ENCODE results near the gene TRMT61B. TPM values are rescaled to one million over a fixed set of nuclear protein-coding genes. Genes with fewer than 3 reads are reported as not detected.

The TRMT61B gene
- total and polyA plus RNA-seq, 2 of the 13 experiments (the other 11 are each of a cell fraction or from before 2014, with no cell fraction given) = 19.7 to 23.5 TPM

- TF ChIP-seq ZNF468 (CRISPR knock-in tag; IDR thresholded peaks at IDR 0.05) (0 out of 2 replicates have a peak, but pooled peaks have one; percentile 76), ZFP41 (CRISPR knock-in tag; IDR thresholded peaks at IDR 0.05; ENCODE audit: borderline replicate concordance) (peak; percentile 78; the same call in 1 of the 2 replicates), ZNF576 (CRISPR knock-in tag; IDR thresholded peaks at IDR 0.05) (peak; percentile 82; the same call in 1 of the 2 replicates), MAF1 (CRISPR knock-in tag; IDR thresholded peaks at IDR 0.05; ENCODE audit: borderline replicate concordance) (peak; percentile 97; the same call in 1 of the 2 replicates), ETV6 (CRISPR knock-in tag; conservative IDR thresholded peaks at IDR 0.05) (peak; percentile 95; the same call in 1 of the 2 replicates), NRL (CRISPR knock-in tag; IDR thresholded peaks at IDR 0.05; ENCODE audit: borderline replicate concordance) (peak; percentile 58; the same call in 1 of the 2 replicates), PAWR (CRISPR knock-in tag; IDR thresholded peaks at IDR 0.05; ENCODE audit: borderline replicate concordance) (0 out of 2 replicates have a peak, but pooled peaks have one; percentile 6), TEAD3 (CRISPR knock-in tag; optimal IDR thresholded peaks at IDR 0.05; ENCODE audit: borderline replicate concordance) (peak; percentile 91), ZMAT3 (CRISPR knock-in tag; conservative IDR thresholded peaks at IDR 0.05) (peak; percentile 98), SIX4 (CRISPR knock-in tag; IDR thresholded peaks at IDR 0.05) (peak; percentile 85), ZBTB34 (CRISPR knock-in tag; IDR thresholded peaks at IDR 0.05) (no peak; the same call in 1 of the 2 replicates), PHF21A (CRISPR knock-in tag; IDR thresholded peaks at IDR 0.05) (peak; percentile 70; the same call in 1 of the 2 replicates), ZNF33B (CRISPR knock-in tag; IDR thresholded peaks at IDR 0.05) (peak; percentile 81), ARID5B (CRISPR knock-in tag; IDR thresholded peaks at IDR 0.05) (peak; percentile 83), ZNF383 (CRISPR knock-in tag; IDR thresholded peaks at IDR 0.05; ENCODE audit: borderline replicate concordance) (no peak), ZIK1 (CRISPR knock-in tag; IDR thresholded peaks at IDR 0.05; ENCODE audit: borderline replicate concordance, low read depth) (peak; percentile 98), TOE1 (CRISPR knock-in tag; IDR thresholded peaks at IDR 0.05) (peak; percentile 98), ZNF260 (CRISPR knock-in tag; IDR thresholded peaks at IDR 0.05; ENCODE audit: borderline replicate concordance, low read depth) (no peak), TBL1XR1 (IDR thresholded peaks at IDR 0.05; ENCODE audit: borderline replicate concordance, low read length, partially characterized antibody) (peak; percentile 52)
These were observed at the start of gene TRMT61B (continued) for GRCh38 chr2:28870146-28870891.
